Measurements from ENCODE around the gene PRR18. TPM values are rescaled to one million over a fixed set of nuclear protein-coding genes. Genes with fewer than 3 reads are reported as not detected.

The PRR18 gene
- total RNA-seq, 1 experiment from 2014 or later, result 0.23 TPM

DNA sequence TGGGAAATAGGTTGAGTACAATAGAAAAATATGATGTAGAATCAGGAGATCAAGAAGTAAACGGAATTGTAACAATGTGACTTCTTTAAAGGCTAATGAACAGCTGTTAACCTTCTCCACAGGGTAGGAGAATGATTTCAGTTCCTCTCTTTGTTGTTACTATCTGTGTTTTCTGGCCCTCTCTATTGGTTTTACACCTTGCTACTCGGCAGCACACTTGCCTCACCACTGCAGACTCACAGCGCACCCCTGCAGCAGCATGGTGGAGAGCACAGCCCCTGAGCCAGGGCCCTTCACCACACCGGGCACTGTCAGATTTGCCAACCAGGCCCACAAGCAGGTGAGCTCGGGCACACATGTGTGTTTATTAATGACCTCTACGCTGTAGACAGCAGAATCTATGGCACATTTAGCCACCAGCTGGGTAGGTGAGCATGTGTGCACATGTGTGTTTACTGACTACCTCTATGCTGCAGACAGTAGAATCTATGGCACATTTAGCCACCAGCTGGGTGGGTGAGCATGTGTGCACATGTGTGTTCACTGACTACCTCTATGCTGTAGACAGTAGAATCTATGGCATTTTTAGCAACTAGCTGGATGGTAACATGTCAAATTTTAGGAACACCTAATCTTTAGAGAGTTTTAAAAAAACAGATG is 17.3 kb upstream of the PRR18 start:
- H3K9me3 ChIP-seq (ENCODE audit: control insufficient read depth, insufficient read depth, low read depth, low read length), result no peaks in the 10 kb centered on the region
- ChIA-PET POLR2A (no interaction called here), CTCF (no interaction called here)
- TF ChIP-seq TCF7L2 (IDR thresholded peaks at IDR 0.05; ENCODE audit: low read depth, low read length) (no peak), REST (IDR thresholded peaks at IDR 0.05; ENCODE audit: insufficient read depth in 1 of 2, low read depth in 2 of 2, low read length in 1 of 2) (no peak), SIN3A (IDR thresholded peaks at IDR 0.05; ENCODE audit: borderline replicate concordance, insufficient read depth, low read depth, low read length) (no peak), POLR2AphosphoS5 (IDR thresholded peaks at IDR 0.05; ENCODE audit: low read depth, low read length) (no peak)
- TF ChIP-seq, protein P1, sequence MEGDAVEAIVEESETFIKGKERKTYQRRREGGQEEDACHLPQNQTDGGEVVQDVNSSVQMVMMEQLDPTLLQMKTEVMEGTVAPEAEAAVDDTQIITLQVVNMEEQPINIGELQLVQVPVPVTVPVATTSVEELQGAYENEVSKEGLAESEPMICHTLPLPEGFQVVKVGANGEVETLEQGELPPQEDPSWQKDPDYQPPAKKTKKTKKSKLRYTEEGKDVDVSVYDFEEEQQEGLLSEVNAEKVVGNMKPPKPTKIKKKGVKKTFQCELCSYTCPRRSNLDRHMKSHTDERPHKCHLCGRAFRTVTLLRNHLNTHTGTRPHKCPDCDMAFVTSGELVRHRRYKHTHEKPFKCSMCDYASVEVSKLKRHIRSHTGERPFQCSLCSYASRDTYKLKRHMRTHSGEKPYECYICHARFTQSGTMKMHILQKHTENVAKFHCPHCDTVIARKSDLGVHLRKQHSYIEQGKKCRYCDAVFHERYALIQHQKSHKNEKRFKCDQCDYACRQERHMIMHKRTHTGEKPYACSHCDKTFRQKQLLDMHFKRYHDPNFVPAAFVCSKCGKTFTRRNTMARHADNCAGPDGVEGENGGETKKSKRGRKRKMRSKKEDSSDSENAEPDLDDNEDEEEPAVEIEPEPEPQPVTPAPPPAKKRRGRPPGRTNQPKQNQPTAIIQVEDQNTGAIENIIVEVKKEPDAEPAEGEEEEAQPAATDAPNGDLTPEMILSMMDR (IDR thresholded peaks at IDR 0.05), result no peak
- no peaks in the 10 kb centered on the region for H3K27me3 ChIP-seq (ENCODE audit: control insufficient read depth, insufficient read depth, low read length)
- H3K27ac ChIP-seq (ENCODE audit: low read length), result no peak overlapping the region
- no peak overlapping the region for H3K4me3 ChIP-seq (ENCODE audit: low read depth in 2 of 2, low read length in 2 of 2)
- intact Hi-C loops (cut with micrococcal nuclease; ENCODE audit: unreplicated experiment) (no loop called here), in situ Hi-C loops (cut with HindIII; ENCODE audit: low pct_unique_long_range_greater_than_20kb, low sequenced_read_pairs) (no loop called here)
- ATAC-seq (no peak), DNase-seq (ENCODE audit: low read depth, low spot score) (no peak)
- H3K4me1 ChIP-seq (ENCODE audit: control insufficient read depth, insufficient read depth, low read length), result no peaks in the 10 kb centered on the region
- peaks cover 21% of the 10 kb centered on the region for H3K36me3 ChIP-seq (ENCODE audit: control insufficient read depth, insufficient read depth, low read length)
- BruUV-seq (replicated peaks), result no TSS peak

DNA sequence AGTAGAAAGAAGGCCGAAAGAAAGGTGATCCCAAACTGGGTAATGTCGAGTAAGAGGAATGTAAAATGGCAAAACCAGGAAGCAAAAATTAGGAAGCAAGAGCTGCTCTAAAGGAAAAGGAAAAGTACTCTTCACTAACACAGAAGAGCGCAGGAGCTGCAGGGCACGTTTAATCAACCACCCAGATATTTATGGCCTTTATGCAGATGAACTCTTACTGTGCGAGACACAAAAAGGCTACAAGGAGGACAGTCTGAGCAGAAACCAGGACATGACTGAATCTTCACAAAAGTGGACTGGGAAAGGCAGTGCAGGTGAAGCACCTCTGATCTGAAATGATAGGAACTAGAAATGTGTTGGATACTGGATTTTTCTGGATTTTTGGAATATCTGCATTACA is 15.2 kb upstream of the PRR18 start:
- no peak for ATAC-seq

More for the DNA sequence above, 15.2 kb upstream of the PRR18 start:
- Histone ChIP-seq H3K9me3 (ENCODE audit: control insufficient read depth, insufficient read depth, low read depth, low read length) (no peaks in the 10 kb centered on the region), H3K36me3 (ENCODE audit: control insufficient read depth, insufficient read depth, low read length) (peaks cover 20% of the 10 kb centered on the region), H3K27ac (ENCODE audit: low read length) (no peak overlapping the region), H3K4me1 (ENCODE audit: control insufficient read depth, insufficient read depth, low read length) (no peaks in the 10 kb centered on the region), H3K4me3 (ENCODE audit: low read depth in 2 of 2, low read length in 2 of 2) (no peak overlapping the region), H3K27me3 (ENCODE audit: control insufficient read depth, insufficient read depth, low read length) (no peaks in the 10 kb centered on the region)
- POLR2A ChIA-PET, result no interaction called here
- in situ Hi-C loops (cut with HindIII; ENCODE audit: low pct_unique_long_range_greater_than_20kb, low sequenced_read_pairs), result no loop called here
- BruUV-seq (replicated peaks), result no TSS peak
- CTCF ChIA-PET, result no interaction called here
- intact Hi-C loops (cut with micrococcal nuclease; ENCODE audit: unreplicated experiment), result no loop called here
- TF ChIP-seq REST (IDR thresholded peaks at IDR 0.05; ENCODE audit: insufficient read depth in 1 of 2, low read depth in 2 of 2, low read length in 1 of 2), result no peak
- TF ChIP-seq TCF7L2 (IDR thresholded peaks at IDR 0.05; ENCODE audit: low read depth, low read length), result no peak
- TF ChIP-seq, protein P1 (IDR thresholded peaks at IDR 0.05), result no peak
- no peak for TF ChIP-seq SIN3A (IDR thresholded peaks at IDR 0.05; ENCODE audit: borderline replicate concordance, insufficient read depth, low read depth, low read length)
- TF ChIP-seq POLR2AphosphoS5 (IDR thresholded peaks at IDR 0.05; ENCODE audit: low read depth, low read length), result no peak
- DNase-seq (ENCODE audit: low read depth, low spot score), result no peak
